ENCODE data around the gene GCNT2. TPM values are rescaled to one million over a fixed set of nuclear protein-coding genes. Genes with fewer than 3 reads are reported as not detected.

The GCNT2 gene
- 5.6 to 7.5 TPM (median 6.3 TPM) in 5 replicates for total RNA-seq (2022; extraction: Qiagen RNA extraction; ENCODE audit: low read depth)

DNA sequence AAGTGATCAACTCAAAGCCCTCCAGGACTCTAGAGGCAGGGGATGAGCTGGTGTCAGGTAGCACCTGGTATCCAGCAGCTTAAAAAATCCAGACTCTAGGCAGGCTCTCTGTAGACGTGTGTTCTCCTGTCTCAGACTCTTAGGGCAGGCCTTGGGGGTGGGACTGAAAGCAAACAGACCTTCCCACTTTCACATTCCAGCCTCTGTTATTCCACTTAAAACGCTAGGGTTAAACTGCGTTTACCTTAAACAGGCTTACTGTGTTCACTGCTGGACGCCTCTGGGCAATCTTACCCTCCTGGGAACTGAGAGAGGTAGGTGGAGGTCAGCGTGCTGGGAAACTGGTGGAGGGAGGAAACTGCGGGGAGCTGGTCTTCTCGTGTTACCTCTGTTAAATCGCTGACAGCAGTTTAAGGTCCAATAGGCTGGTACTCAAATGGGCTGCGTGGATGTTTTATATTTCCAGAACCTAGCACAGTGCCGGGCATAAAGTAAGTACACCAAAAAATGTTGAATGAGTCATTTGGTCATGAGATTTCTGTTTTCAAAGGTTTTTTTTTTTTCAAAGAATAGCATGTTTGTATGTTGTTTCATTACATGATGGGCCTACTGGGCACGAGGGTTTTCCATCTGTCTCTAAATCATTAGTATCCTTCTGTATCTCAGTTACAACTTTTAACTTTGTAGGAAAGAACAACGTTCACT, at the start of gene GCNT2:
Gene GCNT2 (plus strand): TSS at position 248 of the 705 bp plus-strand sequence. CDS start 7,561 bp downstream, outside the sequence.

Other genes with a start within 250 kb of the GCNT2 start
- 10.8 to 16.7 TPM (median 11.9 TPM) in 5 replicates for gene TFAP2A, start 106.3 kb upstream of the GCNT2 start, total RNA-seq (2022; extraction: Qiagen RNA extraction; ENCODE audit: low read depth)
- 1.7 to 2.1 TPM (median 2.1 TPM) in 5 replicates for gene C6orf52, start 173.3 kb downstream of the GCNT2 start, total RNA-seq (2022; extraction: Qiagen RNA extraction; ENCODE audit: low read depth)
- gene PAK1IP1, start 173.6 kb downstream of the GCNT2 start, total RNA-seq (2022; extraction: Qiagen RNA extraction; ENCODE audit: low read depth), result 19.1 to 21.0 TPM (median 20.3 TPM) in 5 replicates
- 147 to 168 TPM (median 156 TPM) in 5 replicates for gene TMEM14C, start 201.7 kb downstream of the GCNT2 start, total RNA-seq (2022; extraction: Qiagen RNA extraction; ENCODE audit: low read depth)
- gene TMEM14B, start 226.5 kb downstream of the GCNT2 start, total RNA-seq (2022; extraction: Qiagen RNA extraction; ENCODE audit: low read depth), result 135 to 163 TPM (median 139 TPM) in 5 replicates